Measurements from ENCODE around the gene CCDC92. TPM values are rescaled to one million over a fixed set of nuclear protein-coding genes. Genes with fewer than 3 reads are reported as not detected.

Gene CCDC92
- total and polyA plus RNA-seq, 2 experiments from 2014 or later, result 16.9 to 60.2 TPM

- Histone ChIP-seq H3K4me3 (no peak overlapping the region), H3K9me3 (ENCODE audit: low read depth) (no peaks in the 10 kb centered on the region), H3K4me2 (no peak overlapping the region), H3K79me2 (peaks cover 86% of the 10 kb centered on the region), H3K27ac (peak overlapping the region; percentile 63), H3K9me2 (replicated peaks; ENCODE audit: insufficient read depth) (no peaks in the 10 kb centered on the region), H3K4me1 (ENCODE audit: insufficient read depth) (peaks cover 44% of the 10 kb centered on the region), H2AFZ (no peak overlapping the region), H3K27me3 (no peaks in the 10 kb centered on the region), H4K20me1 (ENCODE audit: insufficient read depth, poor library complexity, severe bottlenecking) (peaks cover 5% of the 10 kb centered on the region), H3K36me3 (replicated peaks; ENCODE audit: insufficient read depth, low read depth) (no peaks in the 10 kb centered on the region)
- TF ChIP-seq EZH2 (IDR thresholded peaks at IDR 0.05; ENCODE audit: borderline replicate concordance), result no peak
- no peak for TF ChIP-seq EZH2phosphoT487 (IDR thresholded peaks at IDR 0.05; ENCODE audit: low read depth, severe bottlenecking, unreplicated experiment)
- TF ChIP-seq CTCF (IDR thresholded peaks at IDR 0.05; ENCODE audit: poor library complexity), result no peak
- DNase-seq (ENCODE audit: low spot score), result no peak
- WGBS (ENCODE audit: low lambda C conversion rate, missing lambda C conversion rate), result 77% methylated on average over 9 of the region's 9 CpGs
These were observed 31.7 kb upstream of the CCDC92 start for GRCh38 chr12:124004233-124004875.

GRCh38 chr12:124002654-124003053, 30.0 kb upstream of the CCDC92 start:
- no peak overlapping the region for H3K4me2 ChIP-seq
- H3K27me3 ChIP-seq, result no peaks in the 10 kb centered on the region
- no peak for DNase-seq (ENCODE audit: low spot score)
- H2AFZ ChIP-seq, result no peak overlapping the region
- no peaks in the 10 kb centered on the region for H4K20me1 ChIP-seq (ENCODE audit: insufficient read depth, poor library complexity, severe bottlenecking)
- no peaks in the 10 kb centered on the region for H3K9me2 ChIP-seq (replicated peaks; ENCODE audit: insufficient read depth)
- H3K36me3 ChIP-seq (replicated peaks; ENCODE audit: insufficient read depth, low read depth), result no peaks in the 10 kb centered on the region
- no peak for TF ChIP-seq EZH2phosphoT487 (IDR thresholded peaks at IDR 0.05; ENCODE audit: low read depth, severe bottlenecking, unreplicated experiment)
- no peak for TF ChIP-seq CTCF (IDR thresholded peaks at IDR 0.05; ENCODE audit: poor library complexity)
- TF ChIP-seq EZH2 (IDR thresholded peaks at IDR 0.05; ENCODE audit: borderline replicate concordance), result no peak
- no peak overlapping the region for H3K4me3 ChIP-seq
- WGBS (ENCODE audit: low lambda C conversion rate, missing lambda C conversion rate), result 90% methylated on average over 2 of the region's 2 CpGs
- H3K79me2 ChIP-seq, result peaks cover 76% of the 10 kb centered on the region
- H3K27ac ChIP-seq, result no peak overlapping the region
- peaks cover 37% of the 10 kb centered on the region for H3K4me1 ChIP-seq (ENCODE audit: insufficient read depth)
- no peaks in the 10 kb centered on the region for H3K9me3 ChIP-seq (ENCODE audit: low read depth)

- 86% methylated on average over 6 of the region's 6 CpGs for WGBS (ENCODE audit: low lambda C conversion rate, missing lambda C conversion rate)
- Histone ChIP-seq H3K79me2 (peaks cover 76% of the 10 kb centered on the region), H2AFZ (no peak overlapping the region), H3K36me3 (replicated peaks; ENCODE audit: insufficient read depth, low read depth) (no peaks in the 10 kb centered on the region), H3K27ac (no peak overlapping the region), H3K9me2 (replicated peaks; ENCODE audit: insufficient read depth) (no peaks in the 10 kb centered on the region), H3K9me3 (ENCODE audit: low read depth) (no peaks in the 10 kb centered on the region), H3K4me2 (no peak overlapping the region), H3K27me3 (no peaks in the 10 kb centered on the region), H3K4me3 (no peak overlapping the region), H3K4me1 (ENCODE audit: insufficient read depth) (peaks cover 34% of the 10 kb centered on the region), H4K20me1 (ENCODE audit: insufficient read depth, poor library complexity, severe bottlenecking) (no peaks in the 10 kb centered on the region)
- no peak for DNase-seq (ENCODE audit: low spot score)
- TF ChIP-seq EZH2 (IDR thresholded peaks at IDR 0.05; ENCODE audit: borderline replicate concordance) (no peak), CTCF (IDR thresholded peaks at IDR 0.05; ENCODE audit: poor library complexity) (no peak), EZH2phosphoT487 (IDR thresholded peaks at IDR 0.05; ENCODE audit: low read depth, severe bottlenecking, unreplicated experiment) (no peak)
These were observed 29.5 kb upstream of the CCDC92 start for GRCh38 chr12:124002021-124002644.

All from hepatocyte (in vitro differentiated cells).